WTC11 (cell line): ENCODE results near the gene HMGCS2. TPM values are rescaled to one million over a fixed set of nuclear protein-coding genes. Genes with fewer than 3 reads are reported as not detected.

Experiments used
- ATAC-seq: fragments of 200-7000 bp; cut with Tn5 transposase; 2 replicates; pipeline ENCODE4 v1.10.0; 2021; ENCODE audit warnings: mild to moderate bottlenecking, moderate library complexity
- CTCF ChIA-PET: fragments of 300-600 bp; sonication (Branson Sonifier 250); formaldehyde crosslinking; loops from one replicate; lab custom pipeline; 2021; ENCODE audit warnings: antibody characterized with exemption; lab: Charles Lee
- POLR2A ChIA-PET: fragments of 350-600 bp; sonication (Branson Sonifier 250); formaldehyde crosslinking; loops from one replicate; lab custom pipeline; 2021; ENCODE audit warnings: antibody characterized with exemption; lab: Charles Lee
- DNase-seq: peaks from one replicate; pipeline ENCODE4 v3.0.0; 2021; ENCODE audit warnings: low spot score
- H3K27ac Mint-ChIP-seq: 2 replicates; pipeline ENCODE4 v1.8.0; 2021; ENCODE audit warnings: mixed read lengths
- H3K27me3 Mint-ChIP-seq: 2 replicates; pipeline ENCODE4 v1.8.0; 2021; ENCODE audit warnings: low read depth, mild to moderate bottlenecking, moderate library complexity, mixed read lengths
- H3K36me3 Mint-ChIP-seq: 2 replicates; pipeline ENCODE4 v1.8.0; 2021; ENCODE audit warnings: mixed read lengths
- H3K4me1 Mint-ChIP-seq: 2 replicates; pipeline ENCODE4 v1.8.0; 2022; ENCODE audit warnings: mixed read lengths
- H3K4me3 Mint-ChIP-seq: 2 replicates; pipeline ENCODE4 v1.8.0; 2021; ENCODE audit warnings: mild to moderate bottlenecking, moderate library complexity, mixed read lengths
- H3K9me3 Mint-ChIP-seq: 2 replicates; pipeline ENCODE4 v1.8.0; 2021; ENCODE audit warnings: mixed read lengths
- CREB1 ChIP-seq: sonication (generic); formaldehyde crosslinking; IDR thresholded peaks from 2 replicates; pipeline ENCODE4 v1.8.0; 2023; ENCODE audit warnings: mild to moderate bottlenecking, missing genetic modification reagents
- E2F5 ChIP-seq: sonication (generic); formaldehyde crosslinking; IDR thresholded peaks from 2 replicates; pipeline ENCODE4 v1.8.1; 2022; ENCODE audit warnings: mild to moderate bottlenecking, moderate library complexity, missing genetic modification reagents
- ESRRA ChIP-seq: sonication (generic); formaldehyde crosslinking; IDR thresholded peaks from 2 replicates; pipeline ENCODE4 v1.8.1; 2022; ENCODE audit warnings: mild to moderate bottlenecking, missing genetic modification reagents, borderline replicate concordance
- ETV6 ChIP-seq: sonication (generic); formaldehyde crosslinking; IDR thresholded peaks from 2 replicates; pipeline ENCODE4 v1.8.1; 2022; ENCODE audit warnings: mild to moderate bottlenecking, missing genetic modification reagents
- FOXK1 ChIP-seq: sonication (generic); formaldehyde crosslinking; IDR thresholded peaks from 2 replicates; pipeline ENCODE4 v1.8.0; 2022; ENCODE audit warnings: mild to moderate bottlenecking, moderate library complexity, missing genetic modification reagents
- FOXP1 ChIP-seq: sonication (generic); formaldehyde crosslinking; IDR thresholded peaks from 2 replicates; pipeline ENCODE4 v1.8.0; 2022; ENCODE audit warnings: missing genetic modification reagents, mild to moderate bottlenecking, moderate library complexity, borderline replicate concordance
- IRF2 ChIP-seq: sonication (generic); formaldehyde crosslinking; IDR thresholded peaks from 2 replicates; pipeline ENCODE4 v1.8.0; 2022; ENCODE audit warnings: low read depth, missing genetic modification reagents, borderline replicate concordance
- MLX ChIP-seq: sonication (generic); formaldehyde crosslinking; IDR thresholded peaks from 2 replicates; pipeline ENCODE4 v1.8.1; 2023; ENCODE audit warnings: mild to moderate bottlenecking, missing genetic modification reagents, moderate library complexity
- OVOL2 ChIP-seq: fragments of 250-450 bp; sonication (Bioruptor Pico); IDR thresholded peaks from 2 replicates; pipeline ENCODE4 v1.9.0; 2021; ENCODE audit warnings: mild to moderate bottlenecking, borderline replicate concordance
- RELA ChIP-seq: sonication (generic); formaldehyde crosslinking; IDR thresholded peaks from 2 replicates; pipeline ENCODE4 v1.8.1; 2022; ENCODE audit warnings: missing genetic modification reagents, mild to moderate bottlenecking, borderline replicate concordance
- RORB ChIP-seq: fragments of 250-450 bp; sonication (Bioruptor Pico); IDR thresholded peaks from 2 replicates; pipeline ENCODE4 v1.9.0; 2021; ENCODE audit warnings: mild to moderate bottlenecking
- ZBTB21 ChIP-seq: sonication (generic); formaldehyde crosslinking; IDR thresholded peaks from 2 replicates; pipeline ENCODE4 v1.8.1; 2023; ENCODE audit warnings: mild to moderate bottlenecking, missing genetic modification reagents, borderline replicate concordance
- ZNF219 ChIP-seq: sonication (generic); formaldehyde crosslinking; IDR thresholded peaks from 2 replicates; pipeline ENCODE4 v1.8.0; 2023; ENCODE audit warnings: missing genetic modification reagents, mild to moderate bottlenecking, borderline replicate concordance
- ZNF232 ChIP-seq: sonication (generic); formaldehyde crosslinking; IDR thresholded peaks from 2 replicates; pipeline ENCODE4 v1.8.0; 2022; ENCODE audit warnings: mild to moderate bottlenecking, missing genetic modification reagents
- ZNF317 ChIP-seq: sonication (generic); formaldehyde crosslinking; IDR thresholded peaks from 2 replicates; pipeline ENCODE4 v1.8.1; 2023; ENCODE audit warnings: low read depth, mild to moderate bottlenecking, moderate library complexity, missing genetic modification reagents, borderline replicate concordance
- ZNF416 ChIP-seq: fragments of 250-450 bp; sonication (Bioruptor Pico); IDR thresholded peaks from 2 replicates; pipeline ENCODE4 v1.9.0; 2021; ENCODE audit warnings: mild to moderate bottlenecking, inconsistent platforms
- ZNF423 ChIP-seq: fragments of 250-450 bp; sonication (Bioruptor Pico); IDR thresholded peaks from 2 replicates; pipeline ENCODE4 v2.1.2; 2022; ENCODE audit warnings: mild to moderate bottlenecking, moderate library complexity
- ZSCAN18 ChIP-seq: fragments of 250-450 bp; sonication (Bioruptor Pico); IDR thresholded peaks from 2 replicates; pipeline ENCODE4 v2.1.2; 2022; ENCODE audit warnings: mild to moderate bottlenecking, moderate library complexity
- total RNA-seq: library from RNA; stranded (reverse); gene quantifications from 3 replicates; pipeline ENCODE4 v1.2.3, GENCODE V29; 2021
- TF ChIP-seq, protein P1 (sequence below): sonication (generic); formaldehyde crosslinking; conservative IDR thresholded peaks from 2 replicates; pipeline ENCODE4 v1.8.1; 2022; ENCODE audit warnings: mild to moderate bottlenecking, missing genetic modification reagents
- TF ChIP-seq, protein P2 (sequence below): fragments of 200-600 bp; IDR thresholded peaks from 2 replicates; pipeline ENCODE4 v1.8.0; 2022; ENCODE audit warnings: antibody characterized with exemption
- TF ChIP-seq, protein P3 (sequence below): sonication (generic); formaldehyde crosslinking; IDR thresholded peaks from 2 replicates; pipeline ENCODE4 v1.8.1; 2023; ENCODE audit warnings: mild to moderate bottlenecking, moderate library complexity, missing genetic modification reagents

HMGCS2 gene
- total RNA-seq, 1 experiment from 2014 or later, result 0.24 TPM

- TF ChIP-seq, protein P1, sequence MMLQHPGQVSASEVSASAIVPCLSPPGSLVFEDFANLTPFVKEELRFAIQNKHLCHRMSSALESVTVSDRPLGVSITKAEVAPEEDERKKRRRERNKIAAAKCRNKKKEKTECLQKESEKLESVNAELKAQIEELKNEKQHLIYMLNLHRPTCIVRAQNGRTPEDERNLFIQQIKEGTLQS, result no peak
- TF ChIP-seq RORB (CRISPR knock-in tag), result no peak
- TF ChIP-seq CREB1, result no peak
- no peak for TF ChIP-seq ZBTB21 (CRISPR knock-in tag)
These were observed 42.7 kb upstream of the HMGCS2 start, which contains the start of gene REG4 (continued) for GRCh38 chr1:119811387-119811786.

GRCh38 chr1:119808972-119809550, 40.4 kb upstream of the HMGCS2 start:
- CTCF ChIA-PET, result interaction anchor here (0.6 to 2.1 kb wide), 35 partner anchors 9 to 333 kb away, joined by 3 to 21 read pairs (median 4); partner anchors contain the start of gene ADAM30
- H3K4me1 Mint-ChIP-seq, result 0 out of 2 replicates have a peak, but pooled peaks cover 3% of the 10 kb centered on the region
- TF ChIP-seq, protein P1, result no peak
- TF ChIP-seq, protein P2, sequence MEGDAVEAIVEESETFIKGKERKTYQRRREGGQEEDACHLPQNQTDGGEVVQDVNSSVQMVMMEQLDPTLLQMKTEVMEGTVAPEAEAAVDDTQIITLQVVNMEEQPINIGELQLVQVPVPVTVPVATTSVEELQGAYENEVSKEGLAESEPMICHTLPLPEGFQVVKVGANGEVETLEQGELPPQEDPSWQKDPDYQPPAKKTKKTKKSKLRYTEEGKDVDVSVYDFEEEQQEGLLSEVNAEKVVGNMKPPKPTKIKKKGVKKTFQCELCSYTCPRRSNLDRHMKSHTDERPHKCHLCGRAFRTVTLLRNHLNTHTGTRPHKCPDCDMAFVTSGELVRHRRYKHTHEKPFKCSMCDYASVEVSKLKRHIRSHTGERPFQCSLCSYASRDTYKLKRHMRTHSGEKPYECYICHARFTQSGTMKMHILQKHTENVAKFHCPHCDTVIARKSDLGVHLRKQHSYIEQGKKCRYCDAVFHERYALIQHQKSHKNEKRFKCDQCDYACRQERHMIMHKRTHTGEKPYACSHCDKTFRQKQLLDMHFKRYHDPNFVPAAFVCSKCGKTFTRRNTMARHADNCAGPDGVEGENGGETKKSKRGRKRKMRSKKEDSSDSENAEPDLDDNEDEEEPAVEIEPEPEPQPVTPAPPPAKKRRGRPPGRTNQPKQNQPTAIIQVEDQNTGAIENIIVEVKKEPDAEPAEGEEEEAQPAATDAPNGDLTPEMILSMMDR, result peak; percentile 78
- H3K27ac Mint-ChIP-seq, result no peak overlapping the region
- DNase-seq (peak; percentile 74), ATAC-seq (peak; percentile 96)
- no peaks in the 10 kb centered on the region for H3K9me3 Mint-ChIP-seq
- no peaks in the 10 kb centered on the region for H3K27me3 Mint-ChIP-seq
- POLR2A ChIA-PET, result no interaction called here
- H3K4me3 Mint-ChIP-seq, result no peak overlapping the region
- no peaks in the 10 kb centered on the region for H3K36me3 Mint-ChIP-seq

DNA sequence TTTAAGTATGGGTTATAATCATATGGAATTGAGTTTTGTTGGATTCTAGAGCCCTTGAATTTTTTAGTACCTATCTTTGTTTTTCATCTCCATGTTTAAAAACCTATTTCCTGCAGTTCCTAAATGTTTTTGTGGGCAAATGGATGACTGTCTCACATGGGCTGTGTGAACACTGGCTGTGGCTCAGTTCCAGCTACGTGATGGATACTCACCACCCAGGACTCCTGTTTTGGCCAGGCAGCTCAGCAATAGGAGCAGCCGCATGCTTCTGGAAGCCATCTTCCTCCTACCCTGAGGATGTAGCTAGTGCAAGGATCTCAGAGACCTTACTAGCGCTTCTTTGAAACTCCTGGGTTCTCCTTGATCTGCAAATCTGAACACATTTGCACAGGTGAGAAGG, 39.8 kb upstream of the HMGCS2 start:
- Mint-ChIP-seq H3K27ac (no peak overlapping the region), H3K9me3 (no peaks in the 10 kb centered on the region), H3K36me3 (no peaks in the 10 kb centered on the region), H3K4me3 (no peak overlapping the region), H3K27me3 (no peaks in the 10 kb centered on the region; the same call in 1 of the 2 replicates), H3K4me1 (0 out of 2 replicates have a peak, but pooled peaks cover 3% of the 10 kb centered on the region)
- DNase-seq (no peak), ATAC-seq (no peak)
- no peak for TF ChIP-seq ZNF317 (CRISPR knock-in tag)
- TF ChIP-seq ESRRA (CRISPR knock-in tag), result no peak
- TF ChIP-seq FOXK1, result no peak
- no peak for TF ChIP-seq OVOL2 (CRISPR knock-in tag)
- TF ChIP-seq IRF2 (CRISPR knock-in tag), result no peak
- TF ChIP-seq ZNF423 (CRISPR knock-in tag), result no peak
- TF ChIP-seq FOXP1 (CRISPR knock-in tag), result no peak
- TF ChIP-seq ZNF232 (CRISPR knock-in tag), result no peak
- no peak for TF ChIP-seq CREB1
- TF ChIP-seq ETV6 (CRISPR knock-in tag), result no peak
- no peak for TF ChIP-seq RELA
- TF ChIP-seq, protein P3, sequence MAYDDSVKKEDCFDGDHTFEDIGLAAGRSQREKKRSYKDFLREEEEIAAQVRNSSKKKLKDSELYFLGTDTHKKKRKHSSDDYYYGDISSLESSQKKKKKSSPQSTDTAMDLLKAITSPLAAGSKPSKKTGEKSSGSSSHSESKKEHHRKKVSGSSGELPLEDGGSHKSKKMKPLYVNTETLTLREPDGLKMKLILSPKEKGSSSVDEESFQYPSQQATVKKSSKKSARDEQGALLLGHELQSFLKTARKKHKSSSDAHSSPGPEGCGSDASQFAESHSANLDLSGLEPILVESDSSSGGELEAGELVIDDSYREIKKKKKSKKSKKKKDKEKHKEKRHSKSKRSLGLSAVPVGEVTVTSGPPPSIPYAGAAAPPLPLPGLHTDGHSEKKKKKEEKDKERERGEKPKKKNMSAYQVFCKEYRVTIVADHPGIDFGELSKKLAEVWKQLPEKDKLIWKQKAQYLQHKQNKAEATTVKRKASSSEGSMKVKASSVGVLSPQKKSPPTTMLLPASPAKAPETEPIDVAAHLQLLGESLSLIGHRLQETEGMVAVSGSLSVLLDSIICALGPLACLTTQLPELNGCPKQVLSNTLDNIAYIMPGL, result no peak
- TF ChIP-seq MLX (CRISPR knock-in tag), result no peak
- TF ChIP-seq ZNF416 (CRISPR knock-in tag), result no peak
- no peak for TF ChIP-seq ZNF219 (CRISPR knock-in tag)
- no peak for TF ChIP-seq E2F5 (CRISPR knock-in tag)
- no peak for TF ChIP-seq ZSCAN18 (CRISPR knock-in tag)
- ChIA-PET POLR2A (no interaction called here), CTCF (interaction anchor here (0.6 to 2.1 kb wide), 34 partner anchors 8 to 333 kb away, joined by 3 to 21 read pairs (median 4); partner anchors contain the start of gene ADAM30)
